ENCODE data around the gene PCMTD2.

The PCMTD2 gene

DNA sequence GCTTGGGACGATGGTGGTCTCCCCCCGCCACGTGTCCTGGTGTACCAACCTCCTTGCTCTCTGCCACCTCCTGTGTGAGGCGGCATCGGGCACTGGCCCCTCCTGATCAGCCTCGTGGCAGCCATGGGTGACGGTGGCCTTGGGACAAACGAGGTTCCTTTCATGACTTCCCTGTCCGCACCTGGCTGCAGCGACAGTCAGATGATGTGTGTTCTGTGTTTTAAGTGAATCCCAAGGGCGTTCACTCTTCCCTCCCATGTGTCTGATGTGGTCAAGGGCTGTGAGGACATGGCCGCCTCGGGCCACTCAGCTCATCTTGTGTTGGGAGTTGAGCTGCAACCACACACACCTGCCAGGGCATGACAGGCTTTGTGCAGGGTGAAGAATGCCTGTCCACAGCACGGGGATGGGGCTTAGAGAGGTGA lies 30.4 kb upstream of the PCMTD2 start:
- no peak overlapping the region for H3K4me3 ChIP-seq (ENCODE audit: low read depth in 1 of 2, low read length in 1 of 2)
- H3K27me3 ChIP-seq: no peaks in the 10 kb centered on the region
- H3K4me1 ChIP-seq (ENCODE audit: control insufficient read depth in 1 of 2, insufficient read depth in 1 of 2, low read depth in 1 of 2, low read length in 1 of 2): no peaks in the 10 kb centered on the region
- H3K27ac ChIP-seq: no peak overlapping the region
- TF ChIP-seq, protein P1, sequence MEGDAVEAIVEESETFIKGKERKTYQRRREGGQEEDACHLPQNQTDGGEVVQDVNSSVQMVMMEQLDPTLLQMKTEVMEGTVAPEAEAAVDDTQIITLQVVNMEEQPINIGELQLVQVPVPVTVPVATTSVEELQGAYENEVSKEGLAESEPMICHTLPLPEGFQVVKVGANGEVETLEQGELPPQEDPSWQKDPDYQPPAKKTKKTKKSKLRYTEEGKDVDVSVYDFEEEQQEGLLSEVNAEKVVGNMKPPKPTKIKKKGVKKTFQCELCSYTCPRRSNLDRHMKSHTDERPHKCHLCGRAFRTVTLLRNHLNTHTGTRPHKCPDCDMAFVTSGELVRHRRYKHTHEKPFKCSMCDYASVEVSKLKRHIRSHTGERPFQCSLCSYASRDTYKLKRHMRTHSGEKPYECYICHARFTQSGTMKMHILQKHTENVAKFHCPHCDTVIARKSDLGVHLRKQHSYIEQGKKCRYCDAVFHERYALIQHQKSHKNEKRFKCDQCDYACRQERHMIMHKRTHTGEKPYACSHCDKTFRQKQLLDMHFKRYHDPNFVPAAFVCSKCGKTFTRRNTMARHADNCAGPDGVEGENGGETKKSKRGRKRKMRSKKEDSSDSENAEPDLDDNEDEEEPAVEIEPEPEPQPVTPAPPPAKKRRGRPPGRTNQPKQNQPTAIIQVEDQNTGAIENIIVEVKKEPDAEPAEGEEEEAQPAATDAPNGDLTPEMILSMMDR (IDR thresholded peaks at IDR 0.05): no peak
- H3K36me3 ChIP-seq: no peaks in the 10 kb centered on the region
- H3K9me3 ChIP-seq: no peaks in the 10 kb centered on the region

DNA sequence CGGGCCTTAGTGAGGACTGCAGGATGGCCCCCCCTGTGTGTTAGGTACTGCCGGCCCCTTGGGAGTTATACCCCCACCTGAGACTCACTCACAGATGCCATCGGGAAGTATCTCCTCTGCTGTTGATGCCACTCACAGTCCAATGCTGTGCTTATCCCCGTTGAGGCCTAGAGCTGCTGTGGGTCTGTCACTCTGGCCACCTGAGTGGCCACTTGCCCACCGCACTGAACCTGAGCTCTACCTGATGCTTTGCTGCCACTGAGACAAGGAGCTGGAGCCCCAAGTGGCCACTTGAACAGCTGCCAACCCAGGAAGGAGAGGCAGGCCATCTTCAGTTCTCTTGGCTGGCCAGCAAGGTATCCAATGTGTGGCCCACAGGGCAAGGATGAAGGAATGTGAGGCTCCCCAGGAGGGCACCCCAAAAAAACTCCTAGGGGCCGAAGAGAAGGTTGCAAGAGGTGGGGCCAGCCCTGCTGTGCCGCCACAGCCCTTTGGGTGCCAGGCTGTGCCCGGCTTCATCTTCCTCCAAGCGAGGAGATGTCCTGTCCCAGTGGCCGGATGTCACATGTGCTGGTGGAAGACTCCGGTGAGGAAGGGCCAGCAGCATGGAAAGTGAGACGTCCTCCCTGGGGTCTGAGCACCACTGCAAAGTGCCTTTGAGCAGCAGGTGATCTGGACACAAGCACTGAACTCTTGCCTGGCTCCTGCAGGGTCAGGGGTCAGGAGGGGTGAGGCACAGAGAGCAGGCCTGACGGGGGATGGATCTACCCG lies 29.5 kb upstream of the PCMTD2 start:
- Histone ChIP-seq H3K4me3 (ENCODE audit: low read depth in 1 of 2, low read length in 1 of 2) (no peak overlapping the region), H3K36me3 (no peaks in the 10 kb centered on the region), H3K27ac (no peak overlapping the region), H3K4me1 (ENCODE audit: control insufficient read depth in 1 of 2, insufficient read depth in 1 of 2, low read depth in 1 of 2, low read length in 1 of 2) (no peaks in the 10 kb centered on the region), H3K27me3 (no peaks in the 10 kb centered on the region), H3K9me3 (no peaks in the 10 kb centered on the region)
- TF ChIP-seq, protein P1 (IDR thresholded peaks at IDR 0.05): no peak

DNA sequence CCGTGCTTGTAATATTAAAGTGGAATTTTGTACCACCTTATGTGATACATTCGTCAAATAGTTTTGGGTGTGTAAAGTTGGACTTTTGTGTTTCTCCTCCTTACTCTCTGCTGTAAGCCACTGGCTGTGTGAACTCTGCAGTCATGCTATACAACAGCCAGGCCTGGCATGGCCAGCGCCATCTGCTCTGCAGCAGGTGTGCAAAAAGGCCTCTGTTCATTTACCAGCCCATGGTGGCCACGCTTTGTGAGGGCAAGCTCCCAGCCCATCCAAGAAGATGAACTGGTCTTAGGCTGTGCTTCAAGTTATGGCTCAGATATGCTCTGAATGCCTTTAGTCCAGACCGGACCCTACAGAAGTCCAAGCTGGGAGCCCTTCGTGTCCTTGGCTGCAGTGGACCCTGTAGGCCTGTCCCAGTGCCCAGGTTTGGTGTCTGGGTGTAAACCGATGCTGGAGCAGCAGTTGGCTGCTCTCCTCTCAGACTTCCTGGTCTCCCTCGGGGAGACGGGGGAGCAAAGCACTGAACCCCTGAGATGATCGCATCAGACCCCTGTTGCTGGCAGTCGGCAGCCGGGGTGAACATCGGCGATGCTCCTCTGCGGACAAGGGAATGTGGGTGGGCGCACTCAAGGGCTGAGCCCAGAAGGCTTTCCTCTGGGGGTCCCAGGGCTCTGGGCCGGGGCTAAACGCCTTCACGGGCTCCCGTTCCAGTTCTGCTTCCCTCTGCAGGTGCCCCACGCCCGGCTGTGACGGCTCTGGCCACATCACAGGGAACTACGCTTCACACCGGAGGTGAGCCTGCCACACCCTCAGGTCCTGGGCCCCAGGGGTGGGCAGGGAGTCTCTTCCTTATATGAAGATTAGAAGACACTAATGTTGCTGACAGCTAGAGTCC lies 28.6 kb upstream of the PCMTD2 start:
- Histone ChIP-seq H3K9me3 (no peaks in the 10 kb centered on the region), H3K36me3 (no peaks in the 10 kb centered on the region), H3K27ac (no peak overlapping the region), H3K27me3 (no peaks in the 10 kb centered on the region), H3K4me3 (ENCODE audit: low read depth in 1 of 2, low read length in 1 of 2) (no peak overlapping the region), H3K4me1 (ENCODE audit: control insufficient read depth in 1 of 2, insufficient read depth in 1 of 2, low read depth in 1 of 2, low read length in 1 of 2) (no peaks in the 10 kb centered on the region)
- TF ChIP-seq, protein P1 (IDR thresholded peaks at IDR 0.05): no peak

DNA sequence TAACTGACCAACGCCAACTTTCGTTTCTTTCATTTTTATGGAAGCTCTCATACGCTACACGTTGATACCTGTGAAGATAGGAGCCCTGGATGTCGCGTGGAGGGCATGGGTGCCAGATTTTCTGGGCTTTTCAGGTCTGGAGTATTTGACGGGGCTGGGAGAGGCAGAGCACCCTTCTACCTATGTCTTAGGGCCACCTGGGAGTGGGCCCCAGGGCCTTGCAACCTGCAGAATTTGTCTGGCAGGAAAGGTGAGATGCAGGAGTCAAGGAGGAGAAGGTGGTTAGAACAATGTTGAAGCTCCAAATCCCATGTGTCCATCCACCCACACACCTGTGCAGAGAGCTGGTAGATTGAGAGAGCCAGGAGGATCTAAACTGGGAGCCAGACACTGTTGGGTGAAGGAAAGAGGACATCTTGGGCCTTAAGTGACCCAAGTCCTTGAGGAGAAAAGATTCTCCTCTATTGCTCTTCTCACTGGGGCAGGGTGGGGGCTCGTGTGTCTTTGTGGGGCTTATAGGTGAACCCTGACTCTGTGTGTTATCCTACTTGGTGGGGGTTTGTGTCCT lies 27.4 kb upstream of the PCMTD2 start:
- no peaks in the 10 kb centered on the region for H3K4me1 ChIP-seq (ENCODE audit: control insufficient read depth in 1 of 2, insufficient read depth in 1 of 2, low read depth in 1 of 2, low read length in 1 of 2)
- no peak overlapping the region for H3K4me3 ChIP-seq (ENCODE audit: low read depth in 1 of 2, low read length in 1 of 2)
- no peaks in the 10 kb centered on the region for H3K9me3 ChIP-seq
- no peak overlapping the region for H3K27ac ChIP-seq
- TF ChIP-seq, protein P1 (IDR thresholded peaks at IDR 0.05): no peak
- no peaks in the 10 kb centered on the region for H3K27me3 ChIP-seq
- no peaks in the 10 kb centered on the region for H3K36me3 ChIP-seq

DNA sequence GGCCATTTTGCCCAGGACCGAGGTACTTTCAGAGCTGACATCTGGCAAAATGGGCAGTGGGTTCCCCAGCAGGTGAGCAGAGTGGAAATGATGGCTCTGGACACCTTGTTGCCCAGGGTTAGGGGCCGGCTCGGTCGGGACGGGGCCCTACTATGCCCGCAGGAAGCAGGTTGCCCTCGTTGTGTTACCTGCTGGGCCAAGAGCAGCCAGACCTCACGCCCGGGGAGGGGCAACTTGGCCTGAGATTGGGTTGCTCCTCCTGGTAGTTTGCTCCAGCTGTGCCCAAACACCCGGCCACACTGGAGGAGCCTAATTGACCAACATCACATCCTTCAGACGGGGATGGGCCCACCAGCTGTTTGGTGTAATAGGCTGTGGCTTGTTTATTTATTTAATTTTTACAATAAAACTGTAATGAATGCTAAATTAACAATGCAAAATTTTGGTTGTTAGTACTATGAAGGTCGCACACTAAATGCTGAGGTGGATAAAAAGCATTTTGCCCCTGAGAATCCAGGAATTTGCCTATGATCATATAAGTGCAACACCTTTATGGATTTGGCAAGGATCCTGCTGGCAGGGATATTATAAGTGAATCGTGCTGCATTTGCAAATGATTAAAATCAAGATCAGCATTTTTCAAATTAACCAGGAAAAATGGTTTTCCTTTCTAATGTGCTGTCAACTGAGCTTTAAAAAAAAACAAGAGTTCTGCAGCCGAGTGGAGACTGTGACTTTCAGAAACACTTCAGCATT lies 26.6 kb upstream of the PCMTD2 start:
- no peak overlapping the region for H3K4me3 ChIP-seq (ENCODE audit: low read depth in 1 of 2, low read length in 1 of 2)
- H3K27ac ChIP-seq: no peak overlapping the region
- TF ChIP-seq, protein P1 (IDR thresholded peaks at IDR 0.05): no peak
- H3K27me3 ChIP-seq: no peaks in the 10 kb centered on the region
- H3K36me3 ChIP-seq: no peaks in the 10 kb centered on the region
- H3K9me3 ChIP-seq: no peaks in the 10 kb centered on the region
- no peaks in the 10 kb centered on the region for H3K4me1 ChIP-seq (ENCODE audit: control insufficient read depth in 1 of 2, insufficient read depth in 1 of 2, low read depth in 1 of 2, low read length in 1 of 2)
